IMR-90 (cell line): ENCODE results near the gene MB21D2. TPM values are rescaled to one million over a fixed set of nuclear protein-coding genes. Genes with fewer than 3 reads are reported as not detected.

ENCODE experiments used
- ATAC-seq: fragments of 200-7000 bp; cut with Tn5 transposase; 2 replicates; pipeline ENCODE4 v1.9.1; 2020; ENCODE audit warnings: low read depth, mild to moderate bottlenecking, moderate library complexity
- BruUV-seq: library from RNA; stranded (reverse); fragments of 400-500 nt; replicated peaks from 2 replicates; lab custom pipeline; 2021; lab: Mats Ljungman, UMichigan
- CTCF ChIA-PET: fragments of 300-600 bp; formaldehyde crosslinking; extraction: SDS; loops from one replicate; lab custom pipeline; 2021; ENCODE audit warnings: antibody characterized with exemption; lab: Yijun Ruan, JAX
- POLR2A ChIA-PET: fragments of 300-600 bp; sonication (Branson Sonifier 250); formaldehyde crosslinking; loops from one replicate; lab custom pipeline; 2022; ENCODE audit warnings: antibody characterized with exemption; ENCODE audit not compliant: unreplicated experiment; lab: Charles Lee
- DNase-seq: peaks from one replicate; pipeline ENCODE4 v3.0.0; 2013
- H2AFZ ChIP-seq: replicated peaks from 2 replicates; pipeline ENCODE3; 2013; ENCODE audit warnings: low read length, mild to moderate bottlenecking; ENCODE audit not compliant: poor library complexity
- H2AK5ac ChIP-seq: 2 replicates; pipeline ENCODE4 v1.6.1; 2013; ENCODE audit warnings: low read depth, low read length, inconsistent platforms
- H2AK9ac ChIP-seq: replicated peaks from 2 replicates; pipeline ENCODE3; 2013; ENCODE audit warnings: mild to moderate bottlenecking, low read depth, low read length, moderate library complexity; ENCODE audit not compliant: poor library complexity
- H2BK120ac ChIP-seq: 2 replicates; pipeline ENCODE4 v1.6.1; 2013; ENCODE audit warnings: low read depth, low read length, inconsistent platforms
- H2BK15ac ChIP-seq: 3 replicates; pipeline ENCODE4 v1.6.1; 2013; ENCODE audit warnings: low read depth, low read length, inconsistent platforms
- H2BK20ac ChIP-seq: 2 replicates; pipeline ENCODE4 v1.6.1; 2013; ENCODE audit warnings: low read depth, mild to moderate bottlenecking, inconsistent platforms, low read length, moderate library complexity
- H2BK5ac ChIP-seq: 2 replicates; pipeline ENCODE4 v1.6.1; 2013; ENCODE audit warnings: mild to moderate bottlenecking, low read depth, low read length, inconsistent platforms; ENCODE audit not compliant: poor library complexity, severe bottlenecking
- H3K14ac ChIP-seq: replicated peaks from 2 replicates; pipeline ENCODE4 v1.6.1; 2013; ENCODE audit warnings: low read depth, low read length, inconsistent platforms
- H3K18ac ChIP-seq: 2 replicates; pipeline ENCODE4 v1.6.1; 2013; ENCODE audit warnings: low read depth, low read length, control low read depth
- H3K23ac ChIP-seq: 2 replicates; pipeline ENCODE4 v1.6.1; 2013; ENCODE audit warnings: low read depth, low read length, inconsistent platforms
- H3K27ac ChIP-seq: 2 replicates; pipeline ENCODE4 v1.5.1; 2013; ENCODE audit warnings: mild to moderate bottlenecking, control low read depth, low read length; ENCODE audit not compliant: insufficient read depth
- H3K27me3 ChIP-seq: 2 replicates; pipeline ENCODE4 v1.6.1; 2013; ENCODE audit warnings: low read length; ENCODE audit not compliant: control insufficient read depth, insufficient read depth
- H3K36me3 ChIP-seq: 2 replicates; pipeline ENCODE4 v1.6.1; 2013; ENCODE audit warnings: low read length, mixed read lengths; ENCODE audit not compliant: control insufficient read depth, insufficient read depth
- H3K4ac ChIP-seq: 2 replicates; pipeline ENCODE4 v1.6.1; 2013; ENCODE audit warnings: low read depth, low read length, inconsistent platforms
- H3K4me1 ChIP-seq: 2 replicates; pipeline ENCODE4 v1.6.1; 2013; ENCODE audit warnings: low read length, mixed read lengths; ENCODE audit not compliant: control insufficient read depth, insufficient read depth
- H3K4me2 ChIP-seq: 2 replicates; pipeline ENCODE4 v1.6.1; 2013; ENCODE audit warnings: low read depth, mild to moderate bottlenecking, control low read depth, low read length, moderate library complexity
- H3K4me3 ChIP-seq: 2 replicates; pipeline ENCODE4 v1.5.1; 2013; ENCODE audit warnings: low read depth, mild to moderate bottlenecking, control low read depth, low read length, moderate library complexity; ENCODE audit not compliant: insufficient read depth
- H3K56ac ChIP-seq: 2 replicates; pipeline ENCODE4 v1.6.1; 2013; ENCODE audit warnings: low read length, inconsistent platforms; ENCODE audit not compliant: insufficient read depth; ENCODE audit errors: extremely low read depth
- H3K79me1 ChIP-seq, 2 experiments: 2 replicates each; pipeline ENCODE4 v1.6.1; 2013; ENCODE audit warnings: low read length in 2 of 2, inconsistent platforms in 1 of 2, low read depth in 1 of 2
- H3K9ac ChIP-seq: 2 replicates; pipeline ENCODE4 v1.6.1; 2013; ENCODE audit warnings: low read depth, low read length, control low read depth
- H3K9me1 ChIP-seq: 2 replicates; pipeline ENCODE4 v1.6.1; 2013; ENCODE audit warnings: low read length, inconsistent platforms; ENCODE audit not compliant: insufficient read depth
- H3K9me3 ChIP-seq: 2 replicates; pipeline ENCODE4 v1.6.1; 2013; ENCODE audit warnings: low read length; ENCODE audit not compliant: control insufficient read depth, insufficient read depth
- H4K20me1 ChIP-seq: 2 replicates; pipeline ENCODE4 v1.6.1; 2013; ENCODE audit warnings: low read length, inconsistent platforms; ENCODE audit not compliant: insufficient read depth
- H4K5ac ChIP-seq: 2 replicates; pipeline ENCODE4 v1.6.1; 2013; ENCODE audit warnings: mild to moderate bottlenecking, low read depth, low read length, control low read depth
- H4K8ac ChIP-seq, 2 experiments: 2 replicates each; pipeline ENCODE4 v1.6.1; 2013; ENCODE audit warnings: low read depth in 2 of 2, low read length in 2 of 2, control low read depth in 1 of 2, inconsistent platforms in 1 of 2
- H4K91ac ChIP-seq: 2 replicates; pipeline ENCODE4 v1.6.1; 2013; ENCODE audit warnings: low read depth, low read length, inconsistent platforms; ENCODE audit not compliant: insufficient read depth
- POLR2A ChIP-seq: IDR thresholded peaks from 2 replicates; pipeline ENCODE4 v1.6.1; 2012; ENCODE audit warnings: mild to moderate bottlenecking, low read depth, low read length
- WGBS, 2 experiments: methylation state at CpG; one replicate each; pipeline versions ENCODE4 v1.1.5 to v1.1.7; 2013; ENCODE audit warnings: missing lambda C conversion rate in 2 of 2; ENCODE audit not compliant: insufficient read length in 1 of 2; ENCODE audit errors: extremely low coverage in 2 of 2; 5-methylcytosine and 5-hydroxymethylcytosine counted together
- dilution Hi-C: fragments of 300-500 bp; cut with HindIII; formaldehyde crosslinking; loops from one replicate; pipeline ENCODE4 v1.14.3; 2018; ENCODE audit warnings: low sequenced_read_pairs; ENCODE audit not compliant: unreplicated experiment
- in situ Hi-C: fragments of 300-500 bp; cut with MboI; formaldehyde crosslinking; loops from 3 replicates; pipeline ENCODE4 v1.14.3; 2019; ENCODE audit warnings: low sequenced_read_pairs, inconsistent platforms, mixed read lengths
- intact Hi-C: fragments of 100-400 bp; cut with micrococcal nuclease; formaldehyde crosslinking; loops from 2 replicates; pipeline ENCODE4 v1.10.0; 2022
- polyA plus RNA-seq, 3 experiments: library from polyadenylated mRNA; depleted of rRNA; stranded (reverse); fragments of >200 nt; gene quantifications; 2 replicates each; pipeline ENCODE4 v1.2.3, GENCODE V29; 2012; ENCODE audit warnings: low replicate concordance in 1 of 3
- total RNA-seq: library from RNA; depleted of rRNA; stranded (reverse); fragments of >200 nt; gene quantifications from 2 replicates; pipeline ENCODE4 v1.2.3, GENCODE V29; 2012

MB21D2 gene
- total and polyA plus RNA-seq, 2 of the 4 experiments (the other 2 are of a cell fraction) = 13.6 to 44.8 TPM

DNA sequence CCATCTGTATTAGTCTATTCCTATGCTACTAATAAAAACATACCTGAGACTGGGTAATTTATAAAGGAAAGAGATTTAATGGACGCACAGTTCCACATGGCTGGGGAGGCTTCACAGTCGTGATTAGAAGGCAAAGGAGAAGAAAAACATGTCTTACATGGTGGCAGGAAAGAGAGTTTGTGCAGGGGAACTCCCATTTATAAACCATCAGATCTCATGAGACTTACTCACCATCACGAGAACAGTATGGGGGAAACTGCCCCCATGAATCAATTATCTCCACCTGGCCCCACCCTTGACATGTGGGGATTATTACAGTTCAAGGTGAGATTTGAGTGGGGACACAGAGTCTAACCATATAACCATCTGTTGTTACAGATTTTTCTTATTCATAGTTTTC is 42.1 kb upstream of the MB21D2 start:
- Histone ChIP-seq H3K18ac (no peak overlapping the region), H4K8ac (no peak overlapping the region), H2BK5ac (no peak overlapping the region), H2AFZ (no peak overlapping the region), H2AK5ac (no peak overlapping the region), H3K9me3 (no peaks in the 10 kb centered on the region), H3K9ac (no peak overlapping the region), H2BK20ac (no peak overlapping the region), H3K27me3 (no peaks in the 10 kb centered on the region), H2BK15ac (no peak overlapping the region), H3K14ac (no peak overlapping the region), H3K4me2 (no peak overlapping the region), H3K56ac (no peak overlapping the region), H3K9me1 (0 out of 2 replicates have a peak, but pooled peaks cover 2% of the 10 kb centered on the region), H3K4ac (no peak overlapping the region), H3K4me3 (no peak overlapping the region), H3K23ac (no peak overlapping the region), H3K4me1 (peaks cover 2% of the 10 kb centered on the region; the same call in 1 of the 2 replicates), H3K79me1 (no peaks in the 10 kb centered on the region), H2BK120ac (no peak overlapping the region), H4K20me1 (no peaks in the 10 kb centered on the region), H3K36me3 (no peaks in the 10 kb centered on the region), H3K27ac (no peak overlapping the region), H4K91ac (no peak overlapping the region), H4K5ac (no peak overlapping the region), H2AK9ac (no peak overlapping the region)
- ChIA-PET CTCF (no interaction called here), POLR2A (no interaction called here)
- in situ Hi-C loops (no loop called here), intact Hi-C loops (no loop called here), dilution Hi-C loops (no loop called here)
- DNase-seq (no peak), ATAC-seq (no peak)
- no peak for TF ChIP-seq POLR2A
- BruUV-seq = no TSS peak
- WGBS, 2 experiments = no CpG with 5 or more reads among the region's 3 CpGs
